Smooth muscle cell (in vitro differentiated cells): ENCODE data around the gene PFKFB2. TPM values are rescaled to one million over a fixed set of nuclear protein-coding genes. Genes with fewer than 3 reads are reported as not detected.
"Not testable (repeated sequence)": the region's sequence is repeated elsewhere in the genome, so short reads cannot be mapped to it uniquely, and the experiment has no call there.

Source experiments
- DNase-seq: peaks from one replicate; lab custom pipeline; 2025; ENCODE audit not compliant: unreplicated experiment; lab: John Stamatoyannopoulos, UW
- H2AFZ ChIP-seq: fragments of 200-600 bp; sonication (generic); 2 replicates; pipeline ENCODE4 v1.6.0; 2016; ENCODE audit warnings: antibody characterized with exemption, low read depth, mild to moderate bottlenecking
- H3F3A ChIP-seq: fragments of 200-600 bp; sonication (generic); 2 replicates; pipeline ENCODE4 v1.6.0; 2017; ENCODE audit warnings: antibody characterized with exemption, low read depth
- H3K27ac ChIP-seq: fragments of 200-600 bp; sonication (generic); 2 replicates; pipeline ENCODE4 v1.5.1; 2016; ENCODE audit warnings: low read depth, mild to moderate bottlenecking
- H3K27me3 ChIP-seq: fragments of 200-600 bp; sonication (generic); 2 replicates; pipeline ENCODE4 v1.6.1; 2016; ENCODE audit warnings: low read depth, mild to moderate bottlenecking
- H3K36me3 ChIP-seq: fragments of 200-600 bp; sonication (generic); 2 replicates; pipeline ENCODE4 v1.5.1; 2016; ENCODE audit warnings: low read depth
- H3K4me1 ChIP-seq: fragments of 200-600 bp; sonication (generic); 2 replicates; pipeline ENCODE4 v1.5.1; 2016; ENCODE audit warnings: low read depth
- H3K4me2 ChIP-seq: fragments of 200-600 bp; sonication (generic); 2 replicates; pipeline ENCODE4 v1.6.0; 2016; ENCODE audit warnings: mild to moderate bottlenecking
- H3K4me3 ChIP-seq: fragments of 200-600 bp; sonication (generic); 2 replicates; pipeline ENCODE4 v1.5.1; 2016; ENCODE audit warnings: mild to moderate bottlenecking
- H3K79me2 ChIP-seq: fragments of 200-600 bp; sonication (generic); 2 replicates; pipeline ENCODE4 v1.6.0; 2016; ENCODE audit warnings: low read depth, mild to moderate bottlenecking
- H3K9ac ChIP-seq: fragments of 200-600 bp; sonication (generic); 2 replicates; pipeline ENCODE4 v1.6.0; 2016; ENCODE audit warnings: low read depth
- H3K9me3 ChIP-seq: fragments of 200-600 bp; sonication (generic); replicated peaks from 2 replicates; pipeline ENCODE4 v1.5.1; 2016; ENCODE audit warnings: low read depth
- H4K20me1 ChIP-seq: fragments of 200-600 bp; sonication (generic); 2 replicates; pipeline ENCODE4 v1.6.0; 2016; ENCODE audit warnings: low read depth
- CTCF ChIP-seq: fragments of 200-600 bp; sonication (generic); IDR thresholded peaks from 2 replicates; pipeline ENCODE4 v1.5.1; 2017; ENCODE audit warnings: borderline replicate concordance, mild to moderate bottlenecking, antibody characterized with exemption; ENCODE audit not compliant: insufficient read depth, poor library complexity, severe bottlenecking
- WGBS: methylation state at CpG from one replicate; pipeline ENCODE4 v1.1.7; 2016; ENCODE audit warnings: low lambda C conversion rate; 5-methylcytosine and 5-hydroxymethylcytosine counted together
- polyA plus RNA-seq: library from polyadenylated mRNA; unstranded; fragments of >200 nt; fragmentation: Nextera tagmentation; extraction: Ambion mirVana; gene quantifications from 2 replicates; pipeline ENCODE4 v1.2.1, GENCODE V29; 2016
- total RNA-seq: library from RNA; depleted of rRNA; stranded (reverse); fragments of >200 nt; gene quantifications from 2 replicates; pipeline ENCODE4 v1.2.3, GENCODE V29; 2014

PFKFB2 gene
- total and polyA plus RNA-seq, 2 experiments from 2014 or later = 5.0 to 9.8 TPM

- Histone ChIP-seq H3K79me2 (no peaks in the 10 kb centered on the region), H4K20me1 (no peaks in the 10 kb centered on the region), H3F3A (peaks cover 7% of the 10 kb centered on the region), H3K9ac (no peak overlapping the region), H3K4me2 (no peak overlapping the region), H3K36me3 (no peaks in the 10 kb centered on the region), H3K27me3 (no peaks in the 10 kb centered on the region), H2AFZ (no peak overlapping the region), H3K27ac (peak overlapping the region; percentile 61), H3K9me3 (no peaks in the 10 kb centered on the region), H3K4me1 (no peaks in the 10 kb centered on the region), H3K4me3 (no peak overlapping the region)
- WGBS = 99% methylated on average over 4 of the region's 4 CpGs
- DNase-seq = no peak
- no peak for TF ChIP-seq CTCF
Measured at GRCh38 chr1:207039380-207040180, 13.5 kb upstream of the PFKFB2 start.

- Histone ChIP-seq H3K9ac (no peak overlapping the region), H3K9me3 (no peaks in the 10 kb centered on the region), H3K27me3 (no peaks in the 10 kb centered on the region), H3K4me2 (peak overlapping the region; percentile 14), H2AFZ (no peak overlapping the region), H3K4me1 (no peaks in the 10 kb centered on the region), H4K20me1 (peaks cover 4% of the 10 kb centered on the region), H3F3A (peaks cover 7% of the 10 kb centered on the region), H3K27ac (peak overlapping the region; percentile 61), H3K36me3 (no peaks in the 10 kb centered on the region), H3K4me3 (no peak overlapping the region), H3K79me2 (peaks cover under 1% of the 10 kb centered on the region)
- TF ChIP-seq CTCF = no peak
- 36% methylated on average over 3 of the region's 3 CpGs for WGBS
- no peak for DNase-seq
Measured at GRCh38 chr1:207040181-207040533, 12.9 kb upstream of the PFKFB2 start.

DNA sequence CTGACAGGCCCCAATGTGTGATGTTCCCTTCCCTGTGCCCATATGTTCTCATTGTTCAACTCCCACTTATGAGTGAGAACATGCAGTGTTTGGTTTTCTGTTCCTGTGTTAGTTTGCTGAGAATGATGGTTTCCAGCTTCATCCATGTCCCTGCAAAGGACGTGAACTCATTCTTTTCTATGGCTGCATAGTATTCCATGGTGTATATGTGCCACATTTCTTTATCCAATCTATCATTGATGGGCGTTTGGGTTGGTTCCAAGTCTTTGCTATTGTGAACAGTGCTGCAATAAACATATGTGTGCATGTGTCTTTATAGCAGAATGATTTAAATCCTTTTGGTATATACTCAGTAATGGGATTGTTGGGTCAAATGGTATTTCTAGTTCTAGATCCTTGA, 11.7 kb upstream of the PFKFB2 start:
- not testable (repeated sequence) for H2AFZ ChIP-seq, H3K9ac ChIP-seq, H3K27ac ChIP-seq, H3K4me1 ChIP-seq, H3K9me3 ChIP-seq, H3K27me3 ChIP-seq, H3K36me3 ChIP-seq, H3F3A ChIP-seq, H3K4me2 ChIP-seq, DNase-seq, H3K4me3 ChIP-seq
- WGBS = 85% methylated on average over 2 of the region's 2 CpGs
- Histone ChIP-seq H3K79me2 (peaks cover 13% of the 10 kb centered on the region), H4K20me1 (peaks cover 17% of the 10 kb centered on the region)

DNA sequence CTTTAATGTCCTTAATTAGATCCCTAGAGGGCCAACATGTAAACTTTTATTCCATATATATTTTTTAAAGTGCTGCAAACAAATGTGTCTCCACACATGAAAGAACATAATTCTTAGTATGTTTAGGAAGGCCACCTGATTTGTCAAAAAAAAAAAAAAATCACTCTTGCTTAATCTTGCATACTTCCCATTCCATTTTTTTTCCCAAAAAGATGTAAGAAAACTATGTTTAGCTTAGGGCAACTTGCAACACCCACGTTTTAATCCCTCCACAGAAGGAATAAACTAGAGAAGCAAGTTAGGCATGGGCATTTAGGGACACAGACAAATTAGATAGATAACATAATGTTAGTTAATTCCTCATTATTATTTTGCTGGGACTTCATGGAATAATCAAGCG, 7.6 kb upstream of the PFKFB2 start:
- no peaks in the 10 kb centered on the region for H3K36me3 ChIP-seq
- peaks cover 31% of the 10 kb centered on the region for H3K4me1 ChIP-seq
- no peaks in the 10 kb centered on the region for H3K9me3 ChIP-seq
- no peak overlapping the region for H3K9ac ChIP-seq
- no peak for TF ChIP-seq CTCF
- H3K27me3 ChIP-seq = no peaks in the 10 kb centered on the region
- H4K20me1 ChIP-seq = peaks cover 50% of the 10 kb centered on the region
- WGBS = 59% methylated on average over 2 of the region's 2 CpGs
- peaks cover 53% of the 10 kb centered on the region for H3K79me2 ChIP-seq
- DNase-seq = no peak
- no peak overlapping the region for H2AFZ ChIP-seq
- H3K4me3 ChIP-seq = no peak overlapping the region
- H3F3A ChIP-seq = peaks cover 10% of the 10 kb centered on the region
- H3K27ac ChIP-seq = no peak overlapping the region
- H3K4me2 ChIP-seq = peak overlapping the region; percentile 69
